ENCODE measurements around the gene PPM1N.
A peak's percentile ranks its signal among the peaks of the same experiment; 100 is the strongest.

The PPM1N gene

DNA sequence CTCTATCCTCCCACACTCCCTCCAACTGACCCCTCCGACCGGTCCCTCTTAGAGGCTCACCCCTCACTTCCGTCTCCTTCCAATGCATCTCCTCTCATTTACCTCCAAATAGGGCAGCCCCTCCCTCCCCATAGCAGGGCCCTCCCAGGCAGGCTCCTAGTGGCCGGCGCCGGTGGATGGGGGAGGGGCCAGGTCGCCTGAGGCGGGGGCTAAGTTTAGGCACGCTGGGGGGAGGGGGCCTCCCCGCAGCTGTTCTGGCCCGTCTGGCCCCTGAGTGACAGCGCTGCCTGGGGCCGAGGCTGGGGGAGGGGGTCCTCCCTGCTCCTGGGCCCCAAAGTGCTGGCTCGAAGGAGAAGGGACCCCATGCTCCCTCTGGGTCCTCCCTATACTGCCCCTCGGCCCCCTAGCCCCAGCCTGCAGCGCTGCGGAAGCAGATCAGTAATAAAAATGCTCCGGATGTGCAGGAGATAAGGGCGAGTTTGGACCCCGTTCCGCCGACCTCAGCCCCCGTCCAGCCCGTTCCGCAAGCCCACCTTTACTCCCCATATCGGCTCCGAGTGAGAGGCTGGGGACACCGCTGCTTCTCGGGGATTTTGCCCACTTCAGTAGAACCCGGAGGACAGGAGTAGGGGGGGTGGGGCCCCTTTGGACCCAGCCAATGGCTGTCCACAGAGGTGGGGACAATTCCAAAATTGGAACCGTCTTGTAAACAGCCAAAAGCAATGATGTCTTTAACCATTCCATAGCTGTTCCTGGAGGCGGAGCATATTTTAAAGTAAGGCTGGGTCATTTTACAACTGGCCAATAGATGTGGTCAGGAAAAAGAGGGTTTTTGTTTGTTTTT lies 5.4 kb upstream of the PPM1N start:
- DNase-seq, result peak; percentile 94

GRCh38 chr19:45494261-45494916 lies 3.9 kb upstream of the PPM1N start:
- no peak for DNase-seq

DNA sequence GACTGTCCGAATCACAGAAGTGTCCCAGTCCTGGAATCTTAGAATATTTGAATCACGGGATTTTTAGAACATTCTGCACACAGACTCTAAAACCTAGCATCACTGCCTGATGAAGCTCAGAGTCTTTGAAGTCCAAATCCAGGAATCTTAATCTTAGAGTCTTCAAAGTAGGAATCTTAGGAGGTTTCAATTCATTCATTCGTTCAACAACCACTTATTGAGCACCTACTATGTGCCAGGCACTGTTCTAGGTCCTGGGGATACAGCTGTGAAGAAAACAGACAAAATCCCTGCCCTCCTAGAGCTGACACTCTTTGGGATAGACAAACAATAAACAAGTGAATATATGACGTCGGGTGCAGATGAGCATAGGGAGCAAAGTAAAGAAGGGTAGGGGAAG lies 3.1 kb upstream of the PPM1N start:
- DNase-seq, result no peak

DNA sequence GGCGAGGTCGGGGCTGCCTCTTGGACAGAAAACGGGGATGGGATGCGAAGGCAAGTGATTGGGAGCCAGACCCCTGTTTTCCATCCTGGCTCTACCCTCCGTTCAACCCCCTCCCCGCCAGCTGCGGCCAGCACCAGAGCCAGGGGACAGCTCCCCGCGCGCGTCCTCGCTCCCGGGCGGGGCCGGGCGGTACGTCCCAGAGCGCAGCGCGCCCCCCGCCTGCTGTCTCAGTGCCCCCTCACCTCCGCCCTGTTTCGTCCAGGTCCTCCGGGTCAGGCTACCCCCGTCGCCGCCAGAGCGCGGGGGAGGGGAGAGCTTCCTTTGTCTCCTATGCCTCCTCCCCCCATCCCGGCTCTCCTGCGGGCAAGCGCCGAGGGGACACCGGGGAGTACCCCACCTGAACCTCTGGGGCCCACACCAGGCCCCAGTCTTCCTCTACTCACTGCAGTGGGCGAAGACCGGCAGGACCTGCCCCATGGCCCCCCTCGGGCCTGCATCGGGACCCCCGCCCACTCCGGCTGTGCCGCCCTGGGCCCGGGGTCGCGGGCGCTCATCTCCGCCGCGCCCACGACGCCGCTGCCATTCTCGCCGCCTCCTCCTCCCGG lies 1.8 kb upstream of the PPM1N start:
- DNase-seq, result peak; percentile 71

- peak; percentile 75 for DNase-seq
Observed at GRCh38 chr19:45497791-45498190, 452 bp upstream of the PPM1N start.

- peak; percentile 99 for DNase-seq
Observed at GRCh38 chr19:45499196-45500180, 1.2 kb downstream of the PPM1N start.

GRCh38 chr19:45500918-45501729 lies 2.9 kb downstream of the PPM1N start:
- no peak for DNase-seq

DNA sequence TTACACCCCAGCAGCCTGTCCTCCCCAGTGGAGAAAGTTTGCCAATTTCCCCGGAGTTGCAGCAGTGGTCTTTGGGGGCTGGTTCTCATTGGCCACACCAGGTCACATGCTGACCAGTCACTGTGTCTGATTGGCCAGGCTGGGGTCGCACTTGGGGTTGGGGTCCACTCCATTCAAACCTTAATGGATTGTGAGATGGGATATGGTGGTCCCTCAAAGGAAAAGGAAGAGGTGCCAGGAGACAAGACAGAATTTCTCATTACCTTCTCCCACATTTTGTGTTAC lies 3.4 kb downstream of the PPM1N start:
- no peak for DNase-seq

- DNase-seq, result no peak
Observed at GRCh38 chr19:45502111-45502510, 3.9 kb downstream of the PPM1N start.

- no peak for DNase-seq
Observed at GRCh38 chr19:45503909-45504308, 5.7 kb downstream of the PPM1N start.

DNA sequence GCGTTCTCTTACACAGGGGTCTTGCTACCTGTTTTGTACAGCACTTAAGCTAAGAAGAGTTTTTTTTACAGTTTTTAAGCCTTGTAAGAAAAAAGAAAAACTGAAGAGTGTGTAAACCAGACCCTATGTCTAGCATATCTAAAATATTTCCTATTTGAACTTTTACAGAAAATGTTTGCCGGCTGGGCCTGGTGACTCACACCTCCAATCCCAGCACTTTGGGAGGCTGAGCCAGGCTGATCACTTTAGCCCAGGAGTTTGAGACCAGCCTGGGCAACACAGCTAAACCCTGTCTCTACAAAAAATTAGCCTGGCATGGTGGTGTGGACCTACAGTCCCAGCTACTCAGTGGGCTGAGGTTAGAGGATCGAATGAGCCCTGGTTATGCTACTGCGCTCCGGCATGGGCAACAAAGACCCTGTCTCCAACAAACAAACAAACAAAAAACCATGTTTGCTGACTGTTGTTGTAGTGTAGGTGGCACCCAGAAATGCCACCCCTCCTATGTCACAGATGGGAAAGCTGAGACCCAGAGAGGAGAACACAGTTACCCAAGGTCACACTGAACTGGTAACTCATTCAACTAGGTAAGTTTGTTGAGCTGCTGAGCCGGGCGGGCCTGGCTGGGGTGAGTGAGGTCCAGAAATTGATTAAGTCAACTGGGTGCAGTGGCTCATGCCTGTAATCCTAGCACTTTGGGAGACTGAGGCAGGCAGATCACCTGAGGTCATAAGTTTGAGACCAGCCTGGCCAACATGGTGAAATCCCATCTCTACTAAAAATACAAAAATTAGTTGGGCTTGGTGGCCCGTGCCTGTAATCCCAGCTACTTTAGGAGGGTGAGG lies 7.1 kb downstream of the PPM1N start:
- no peak for DNase-seq

DNA sequence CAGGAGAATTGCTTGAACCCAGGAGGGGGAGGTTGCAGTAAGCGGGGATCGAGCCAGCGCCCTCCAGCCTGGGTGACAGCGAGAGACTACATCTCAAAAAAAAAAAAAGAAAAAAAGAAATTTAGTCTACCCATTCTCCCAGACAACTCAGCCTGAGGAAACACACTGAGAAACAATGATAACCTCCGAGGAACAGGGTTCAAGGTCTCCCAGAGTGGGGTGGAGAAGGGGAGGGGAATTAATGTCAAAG lies 7.7 kb downstream of the PPM1N start:
- DNase-seq, result no peak

DNA sequence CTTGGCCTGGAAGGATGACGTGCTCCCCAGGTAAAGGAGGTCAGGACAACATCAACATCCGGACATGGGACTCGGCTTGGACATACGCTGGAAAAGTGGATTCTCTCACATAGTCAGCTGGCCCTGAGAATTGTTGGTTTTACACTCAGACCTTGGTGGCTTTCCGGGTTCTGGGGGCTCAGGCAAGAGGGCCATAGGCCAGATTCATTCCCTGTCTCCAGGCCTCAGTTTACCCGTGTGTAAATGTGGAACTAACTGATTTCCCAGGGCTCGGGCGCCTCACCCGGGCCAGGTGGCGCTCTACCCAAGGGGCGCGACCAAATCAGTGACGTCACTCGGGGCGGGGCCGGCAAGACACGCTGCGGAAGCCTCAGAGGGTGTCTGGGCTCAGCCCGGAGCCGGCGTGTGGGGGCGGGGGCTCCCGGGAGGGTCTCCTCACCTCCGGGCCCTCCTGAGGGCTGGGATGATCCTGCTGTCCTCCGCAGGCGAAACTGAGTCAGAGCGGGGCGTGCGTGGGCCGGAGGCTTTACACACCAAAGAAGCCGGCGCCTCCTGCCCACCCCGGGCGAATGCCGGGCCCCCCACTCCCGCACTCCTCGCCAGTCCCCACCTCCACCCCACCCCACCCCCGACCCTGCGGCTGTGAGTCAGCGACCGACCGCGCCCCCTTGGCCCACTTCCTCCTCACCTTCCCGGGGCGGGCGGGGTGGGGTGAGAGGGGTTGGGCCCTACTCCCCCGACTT lies 8.2 kb downstream of the PPM1N start:
- peak; percentile 95 for DNase-seq

- DNase-seq, result peak; percentile 92
Observed at GRCh38 chr19:45506989-45507871, 9.0 kb downstream of the PPM1N start, which contains the start of gene VASP. TSS of gene VASP (plus strand) at chr19:45507479. CDS start at chr19:45507772, 293 bp downstream.

- peak; percentile 62 for DNase-seq
Observed at GRCh38 chr19:45507872-45508416, 9.7 kb downstream of the PPM1N start.

DNA sequence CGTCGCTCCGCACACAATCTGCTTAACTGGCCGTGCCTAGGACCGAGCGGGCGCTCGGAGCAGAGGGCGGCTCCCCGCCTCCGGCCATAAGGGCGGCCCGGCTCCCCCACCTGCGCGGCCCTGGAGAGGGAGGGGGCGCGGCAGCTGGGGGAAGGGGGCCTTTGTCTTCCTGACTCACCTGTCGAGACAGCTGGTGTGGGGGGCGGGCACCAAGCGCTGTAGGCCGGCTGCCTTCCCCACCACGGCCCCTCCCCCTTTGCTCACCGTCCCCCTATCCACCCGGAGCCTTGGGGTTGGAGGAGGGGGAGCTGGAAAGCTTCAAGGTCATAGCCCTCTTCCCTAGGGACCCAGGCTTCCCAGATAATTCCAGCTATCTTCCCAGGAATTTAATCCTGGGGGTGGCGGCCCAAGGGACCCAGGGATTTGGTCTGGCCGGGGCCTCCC lies 10.2 kb downstream of the PPM1N start:
- peak; percentile 97 for DNase-seq

DNA sequence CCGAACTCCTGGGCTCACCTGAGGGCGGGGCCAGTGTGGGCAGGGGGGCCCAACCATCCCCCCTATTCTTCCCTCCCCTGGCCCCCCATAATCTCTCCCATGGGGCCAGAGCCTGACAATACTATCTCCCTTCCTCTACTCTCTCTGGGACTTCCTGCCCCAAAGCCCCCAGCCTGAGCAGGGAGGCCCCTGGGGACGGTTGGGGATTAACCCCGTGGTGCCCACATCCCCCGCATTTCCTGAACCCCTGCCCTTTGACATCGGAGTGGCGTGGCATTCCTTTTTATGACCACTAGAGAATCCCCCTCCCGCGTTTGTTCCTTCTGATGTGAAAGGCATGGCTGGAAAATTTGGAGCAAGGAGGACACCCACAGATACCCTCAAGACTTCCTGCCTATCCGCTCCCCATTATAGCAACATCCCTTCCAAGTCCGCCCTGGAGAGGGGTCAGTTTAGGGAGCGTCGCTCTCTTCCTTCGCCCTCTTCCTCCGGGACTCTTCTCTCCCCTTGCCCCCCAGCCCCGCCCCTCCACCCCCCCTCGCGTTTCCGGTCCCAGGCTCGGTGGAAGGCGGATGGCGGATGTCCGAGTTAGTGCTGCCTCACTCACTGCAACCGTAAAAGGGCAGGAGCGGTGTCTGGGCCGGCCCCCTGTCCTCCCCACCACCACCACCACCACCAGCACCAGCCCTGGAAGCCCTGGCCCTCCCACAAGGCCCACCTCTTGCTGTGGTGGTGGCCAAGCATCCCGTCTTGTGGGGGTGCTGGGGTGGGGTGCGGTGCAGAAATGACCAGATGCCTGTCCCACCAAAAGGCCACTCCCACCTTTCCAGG lies 10.8 kb downstream of the PPM1N start:
- peak; percentile 66 for DNase-seq

DNA sequence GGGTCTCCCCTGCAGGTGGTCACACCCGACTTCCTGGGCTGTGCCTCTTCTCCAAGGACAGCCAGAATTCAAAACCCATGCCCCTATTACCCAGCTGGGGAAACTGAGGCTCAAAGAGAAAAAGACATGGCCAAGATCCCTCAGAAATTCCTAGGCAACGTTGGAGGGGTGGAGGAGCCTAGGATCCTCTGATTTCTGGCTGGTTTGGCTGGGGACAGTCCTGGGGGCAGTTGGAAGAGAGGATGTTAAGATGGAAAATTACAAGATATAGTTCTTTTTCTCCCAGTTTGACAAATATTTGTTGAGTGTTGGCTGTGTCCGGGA lies 11.4 kb downstream of the PPM1N start:
- DNase-seq, result no peak

Measured in NCI-H82 (cell line).